HUES64 (cell line): ENCODE data around the gene NDUFS6.
A peak's percentile ranks its signal among the peaks of the same experiment; 100 is the strongest.
"Not testable (repeated sequence)": the region's sequence is repeated elsewhere in the genome, so short reads cannot be mapped to it uniquely, and the experiment has no call there.

ENCODE experiments used
- H3K27ac ChIP-seq: 2 replicates; pipeline ENCODE4 v1.7.0; 2013; ENCODE audit warnings: low read depth, low read length, inconsistent platforms
- H3K27me3 ChIP-seq: 2 replicates; pipeline ENCODE4 v1.6.1; 2013; ENCODE audit warnings: mild to moderate bottlenecking, low read length; ENCODE audit not compliant: insufficient read depth
- H3K36me3 ChIP-seq: 2 replicates; pipeline ENCODE4 v1.6.1; 2013; ENCODE audit warnings: mild to moderate bottlenecking, low read length; ENCODE audit not compliant: insufficient read depth
- H3K4me1 ChIP-seq: 2 replicates; pipeline ENCODE4 v1.6.1; 2013; ENCODE audit warnings: mild to moderate bottlenecking, low read length, moderate library complexity; ENCODE audit not compliant: insufficient read depth
- H3K4me3 ChIP-seq: 2 replicates; pipeline ENCODE4 v1.5.1; 2013; ENCODE audit warnings: mild to moderate bottlenecking, low read length, moderate library complexity
- H3K9ac ChIP-seq: 2 replicates; pipeline ENCODE4 v1.6.1; 2013; ENCODE audit warnings: mild to moderate bottlenecking, low read depth, low read length
- H3K9me3 ChIP-seq: 2 replicates; pipeline ENCODE4 v1.6.1; 2013; ENCODE audit warnings: low read depth, low read length; ENCODE audit not compliant: insufficient read depth
- WGBS: fragments of 150-250, 120-280 bp; methylation state at CpG from one replicate; pipeline ENCODE4 v1.1.7; 2013; ENCODE audit warnings: missing lambda C conversion rate; 5-methylcytosine and 5-hydroxymethylcytosine counted together

The NDUFS6 gene

DNA sequence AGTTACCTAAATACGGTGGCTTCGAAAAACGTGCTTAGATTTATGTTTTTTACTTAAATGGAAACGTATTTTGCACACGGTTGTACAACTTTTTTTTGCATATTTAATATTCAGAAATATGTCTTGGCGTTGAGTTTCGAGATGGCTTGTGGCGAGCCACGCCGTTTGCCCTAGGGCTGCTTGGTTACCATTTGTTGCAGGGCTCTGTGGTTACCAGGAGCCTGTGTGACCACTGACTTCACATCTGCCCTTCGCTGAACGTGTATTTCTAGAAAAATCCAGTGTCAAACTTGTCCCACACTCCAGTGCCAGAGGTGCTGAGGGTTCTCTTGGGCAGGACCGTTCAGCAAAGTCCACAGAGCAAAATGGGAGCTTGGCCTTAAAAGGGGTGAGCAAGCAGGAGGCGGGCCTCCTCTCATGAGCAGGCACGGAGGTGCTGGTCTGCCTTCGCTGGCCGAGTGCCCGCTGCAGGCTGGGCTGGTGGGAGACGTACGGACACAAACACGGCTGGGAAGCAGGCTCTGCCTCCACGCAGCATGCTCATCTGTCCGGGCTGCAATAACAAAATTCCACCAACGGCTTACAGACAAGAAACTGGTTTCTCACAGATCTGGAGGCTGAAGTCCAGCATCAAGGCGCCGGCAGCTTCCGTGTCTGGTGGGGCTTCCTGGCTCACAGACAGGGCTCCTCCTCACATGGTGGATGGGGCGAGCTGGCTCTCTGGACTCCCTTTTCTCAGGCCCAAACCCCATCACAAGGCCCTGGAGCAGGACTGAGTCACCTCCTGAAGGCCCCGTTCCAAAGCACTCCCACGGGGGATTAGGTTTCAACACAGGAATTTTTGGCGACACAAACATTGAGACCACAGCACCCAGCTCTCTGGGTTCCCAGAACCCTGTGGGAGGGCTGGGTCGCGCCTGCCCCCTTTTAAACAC, 7.0 kb upstream of the NDUFS6 start:
- no peak overlapping the region for H3K4me3 ChIP-seq
- peaks cover 15% of the 10 kb centered on the region for H3K4me1 ChIP-seq
- no peak overlapping the region for H3K27ac ChIP-seq
- no peak overlapping the region for H3K9ac ChIP-seq
- H3K9me3 ChIP-seq: no peaks in the 10 kb centered on the region
- H3K27me3 ChIP-seq: no peaks in the 10 kb centered on the region
- WGBS: 91% methylated on average over 33 of the region's 33 CpGs
- H3K36me3 ChIP-seq: peaks cover 27% of the 10 kb centered on the region

GRCh38 chr5:1794901-1795290, 6.3 kb upstream of the NDUFS6 start:
- 92% methylated on average over 17 of the region's 17 CpGs for WGBS
- H3K4me3 ChIP-seq: no peak overlapping the region
- H3K9me3 ChIP-seq: no peaks in the 10 kb centered on the region
- H3K27ac ChIP-seq: no peak overlapping the region
- H3K36me3 ChIP-seq: peaks cover 27% of the 10 kb centered on the region
- H3K4me1 ChIP-seq: peaks cover 9% of the 10 kb centered on the region
- no peak overlapping the region for H3K9ac ChIP-seq
- H3K27me3 ChIP-seq: no peaks in the 10 kb centered on the region

DNA sequence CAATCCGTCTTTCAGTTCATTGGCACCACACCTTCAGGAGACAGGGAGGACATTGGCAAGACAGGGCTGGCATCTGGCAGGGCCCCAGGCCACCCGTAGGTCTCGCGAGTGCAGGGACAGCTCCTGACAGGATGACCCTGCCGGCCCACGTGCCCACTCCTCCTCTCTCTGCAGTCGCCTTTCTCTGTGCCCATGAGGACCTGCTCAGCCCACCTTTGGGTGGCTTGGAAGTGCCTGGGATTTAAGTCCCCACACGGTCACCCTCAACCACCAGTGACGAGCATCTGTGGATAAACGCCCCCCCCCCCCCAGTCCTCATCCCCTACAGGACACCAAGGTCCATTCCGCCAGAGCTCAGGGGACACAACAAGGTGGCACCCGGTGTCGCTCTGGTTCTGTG, 5.7 kb upstream of the NDUFS6 start:
- H3K36me3 ChIP-seq: peaks cover 27% of the 10 kb centered on the region
- no peaks in the 10 kb centered on the region for H3K9me3 ChIP-seq
- H3K27me3 ChIP-seq: no peaks in the 10 kb centered on the region
- H3K27ac ChIP-seq: no peak overlapping the region
- H3K4me1 ChIP-seq: peaks cover 3% of the 10 kb centered on the region; the same call in 1 of the 2 replicates
- WGBS: 78% methylated on average over 13 of the region's 13 CpGs
- no peak overlapping the region for H3K4me3 ChIP-seq
- no peak overlapping the region for H3K9ac ChIP-seq

- peaks cover 27% of the 10 kb centered on the region for H3K36me3 ChIP-seq
- no peak overlapping the region for H3K27ac ChIP-seq
- no peak overlapping the region for H3K9ac ChIP-seq
- no peaks in the 10 kb centered on the region for H3K27me3 ChIP-seq
- no peaks in the 10 kb centered on the region; the same call in 1 of the 2 replicates for H3K4me1 ChIP-seq
- WGBS: 94% methylated on average over 8 of the region's 8 CpGs
- H3K4me3 ChIP-seq: no peak overlapping the region
- no peaks in the 10 kb centered on the region for H3K9me3 ChIP-seq
Observed at GRCh38 chr5:1795931-1796330, 5.3 kb upstream of the NDUFS6 start.

GRCh38 chr5:1796371-1797102, 4.7 kb upstream of the NDUFS6 start:
- Histone ChIP-seq H3K9me3 (no peaks in the 10 kb centered on the region), H3K27ac (no peak overlapping the region), H3K36me3 (peaks cover 27% of the 10 kb centered on the region), H3K4me3 (no peak overlapping the region), H3K27me3 (no peaks in the 10 kb centered on the region), H3K4me1 (no peaks in the 10 kb centered on the region; the same call in 1 of the 2 replicates), H3K9ac (no peak overlapping the region)
- WGBS: 85% methylated on average over 21 of the region's 21 CpGs

GRCh38 chr5:1797103-1797800, 4.0 kb upstream of the NDUFS6 start:
- H3K27me3 ChIP-seq: no peaks in the 10 kb centered on the region
- no peaks in the 10 kb centered on the region for H3K9me3 ChIP-seq
- no peak overlapping the region for H3K9ac ChIP-seq
- H3K4me1 ChIP-seq: peaks cover 4% of the 10 kb centered on the region
- H3K4me3 ChIP-seq: no peak overlapping the region
- H3K36me3 ChIP-seq: peaks cover 27% of the 10 kb centered on the region
- no peak overlapping the region for H3K27ac ChIP-seq
- WGBS: 95% methylated on average over 18 of the region's 18 CpGs

DNA sequence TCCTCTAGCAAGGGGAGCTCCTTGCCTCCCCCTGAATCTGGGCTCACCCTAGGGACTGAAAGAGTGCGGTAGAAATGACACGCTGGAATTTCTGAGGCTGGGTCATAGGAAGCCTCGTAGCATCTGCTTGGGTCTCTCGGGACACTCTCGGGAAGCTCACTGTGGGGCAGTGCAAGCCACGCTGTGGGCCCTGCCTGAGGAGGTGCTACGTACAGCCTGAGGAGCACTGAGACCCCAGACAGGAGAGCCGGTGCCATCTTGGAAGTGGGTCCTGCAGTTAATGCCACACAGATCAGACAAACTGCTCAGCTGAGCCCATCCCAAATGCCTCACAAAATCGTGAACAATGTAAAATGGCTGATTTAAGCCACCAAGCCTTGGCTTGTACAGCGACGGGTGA, 3.4 kb upstream of the NDUFS6 start:
- H3K4me3 ChIP-seq: no peak overlapping the region
- H3K27me3 ChIP-seq: no peaks in the 10 kb centered on the region
- peaks cover 7% of the 10 kb centered on the region for H3K4me1 ChIP-seq
- H3K36me3 ChIP-seq: peaks cover 33% of the 10 kb centered on the region
- 94% methylated on average over 11 of the region's 11 CpGs for WGBS
- H3K27ac ChIP-seq: no peak overlapping the region
- no peak overlapping the region for H3K9ac ChIP-seq
- H3K9me3 ChIP-seq: no peaks in the 10 kb centered on the region

- H3K4me1 ChIP-seq, H3K27ac ChIP-seq, H3K27me3 ChIP-seq, H3K9me3 ChIP-seq: not testable (repeated sequence)
- Histone ChIP-seq H3K36me3 (peaks cover 40% of the 10 kb centered on the region), H3K4me3 (peak overlapping the region; percentile 92), H3K9ac (peak overlapping the region; percentile 98)
- WGBS: 90% methylated on average over 16 of the region's 16 CpGs
Observed at GRCh38 chr5:1798589-1798988, 2.6 kb upstream of the NDUFS6 start.

DNA sequence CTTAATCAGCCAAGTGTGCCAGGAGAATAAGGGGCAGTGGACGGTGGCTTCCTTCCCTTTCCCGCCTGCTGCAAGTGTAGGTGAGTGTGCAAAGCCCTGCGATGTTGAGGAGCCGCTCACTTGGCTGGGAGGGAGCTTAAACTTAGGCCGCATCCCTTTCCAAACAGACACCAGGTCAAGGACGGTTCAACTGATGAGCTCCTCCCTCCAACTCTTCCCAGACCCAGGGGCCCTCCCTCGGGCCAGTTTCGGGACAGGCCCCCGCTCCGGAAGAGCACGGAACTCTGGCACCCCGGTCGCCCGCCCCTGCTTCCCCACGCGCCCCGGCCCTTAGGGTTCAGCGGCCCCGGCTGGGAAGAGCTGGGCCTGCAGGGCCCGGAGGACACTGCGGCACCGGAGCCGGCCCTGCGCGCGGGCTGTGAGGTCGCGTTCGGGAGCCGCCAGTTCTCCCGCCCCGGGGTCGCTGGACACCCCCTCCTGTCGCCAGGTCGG, 2.1 kb upstream of the NDUFS6 start:
- WGBS: under 1% methylated on average over 35 of the region's 35 CpGs

GRCh38 chr5:1799602-1800471, 1.4 kb upstream of the NDUFS6 start, which contains the start of gene MRPL36:
TSS of gene MRPL36 (minus strand) at chr5:1799837. CDS start at chr5:1798935, 902 bp downstream.
- Histone ChIP-seq H3K27ac (peak within 1 kb of the TSS; percentile 79), H3K27me3 (no peaks in the 10 kb centered on the region), H3K36me3 (peaks cover 52% of the 10 kb centered on the region), H3K9me3 (no peaks in the 10 kb centered on the region), H3K4me1 (peaks cover 7% of the 10 kb centered on the region), H3K4me3 (peak within 1 kb of the TSS; percentile 92), H3K9ac (peak within 1 kb of the TSS; percentile 98)
- WGBS: under 1% methylated on average over 65 of the region's 68 CpGs

More for the DNA sequence above, 2.1 kb upstream of the NDUFS6 start:
- peak overlapping the region; percentile 92 for H3K4me3 ChIP-seq
- peaks cover 46% of the 10 kb centered on the region for H3K36me3 ChIP-seq
- H3K27ac ChIP-seq: peak overlapping the region; percentile 26; the same call in 1 of the 2 replicates
- H3K9me3 ChIP-seq: no peaks in the 10 kb centered on the region
- H3K27me3 ChIP-seq: no peaks in the 10 kb centered on the region
- H3K9ac ChIP-seq: peak overlapping the region; percentile 98
- peaks cover 7% of the 10 kb centered on the region for H3K4me1 ChIP-seq
